Activated T-cell treated with anti-CD3 and anti-CD28 coated beads for 24 hours (primary cell): Measurements from ENCODE around the gene DCAF6.

Experiments
- DNase-seq: peaks from one replicate; pipeline ENCODE4 v3.0.0-alpha.2; 2020; ENCODE audit warnings: low read depth

The DCAF6 gene

DNA sequence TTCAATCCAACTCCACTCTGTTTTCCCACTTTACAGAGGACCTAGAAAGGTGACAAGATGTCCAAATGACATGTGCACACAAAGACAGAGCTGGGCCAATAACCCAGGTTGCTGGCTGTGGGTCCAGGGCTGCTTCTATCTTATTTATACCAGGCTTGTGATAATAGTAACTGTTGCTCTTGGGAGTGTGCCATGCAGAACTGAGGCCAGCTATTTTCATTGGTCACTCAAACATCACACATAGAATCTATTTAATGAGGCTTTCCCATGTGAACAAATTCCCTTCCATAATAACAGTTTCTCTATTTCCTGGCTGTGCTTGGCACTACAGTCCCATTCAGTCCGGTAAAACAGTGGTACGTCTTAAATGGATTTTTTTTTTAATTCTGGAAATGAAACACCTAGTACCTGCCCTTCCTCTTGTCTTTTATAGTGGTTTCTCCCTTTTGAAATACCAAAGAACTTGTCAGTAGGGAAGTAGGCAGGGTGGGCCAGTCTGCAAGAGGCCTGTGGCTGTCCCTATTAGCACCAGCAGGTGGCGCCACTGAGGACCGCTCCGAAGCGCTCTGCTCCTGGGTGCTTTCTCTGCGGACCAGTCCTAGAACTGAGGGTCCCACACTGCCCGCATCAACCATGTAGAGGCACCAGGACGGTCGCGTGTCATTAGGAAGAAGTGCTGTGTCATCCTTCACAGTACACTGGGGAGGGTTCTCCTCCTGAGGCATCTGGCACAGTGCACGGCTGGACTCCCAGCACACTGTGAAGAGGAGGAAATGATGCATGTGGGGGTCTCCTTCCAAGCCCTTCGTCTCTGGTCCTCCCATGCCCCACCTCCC is 148.1 kb downstream of the DCAF6 start:
- DNase-seq = peak; percentile 45

DNA sequence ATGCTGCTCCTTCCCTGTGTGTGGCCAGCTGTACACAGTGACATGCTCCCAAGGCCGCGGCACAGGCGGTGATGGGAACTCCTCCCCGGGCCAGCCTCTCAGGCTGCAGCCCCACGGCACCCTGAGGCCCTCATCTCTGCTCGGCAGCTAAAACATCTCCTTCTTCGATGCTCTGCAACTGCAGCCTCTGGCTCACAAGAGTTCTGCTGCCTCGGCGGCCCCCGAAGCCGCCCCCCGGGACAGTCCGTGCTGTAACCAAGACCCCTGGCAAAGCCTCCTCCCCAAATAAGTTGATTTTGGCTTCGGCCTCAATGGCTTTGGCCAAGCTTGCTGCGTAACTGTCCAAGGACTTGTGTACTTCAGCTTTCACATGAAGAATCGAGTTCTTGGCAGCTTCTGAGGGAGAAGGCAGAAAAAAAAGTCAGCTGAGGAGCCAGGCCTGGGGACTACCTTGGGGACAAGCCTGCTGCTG is 149.0 kb downstream of the DCAF6 start:
- no peak for DNase-seq

DNA sequence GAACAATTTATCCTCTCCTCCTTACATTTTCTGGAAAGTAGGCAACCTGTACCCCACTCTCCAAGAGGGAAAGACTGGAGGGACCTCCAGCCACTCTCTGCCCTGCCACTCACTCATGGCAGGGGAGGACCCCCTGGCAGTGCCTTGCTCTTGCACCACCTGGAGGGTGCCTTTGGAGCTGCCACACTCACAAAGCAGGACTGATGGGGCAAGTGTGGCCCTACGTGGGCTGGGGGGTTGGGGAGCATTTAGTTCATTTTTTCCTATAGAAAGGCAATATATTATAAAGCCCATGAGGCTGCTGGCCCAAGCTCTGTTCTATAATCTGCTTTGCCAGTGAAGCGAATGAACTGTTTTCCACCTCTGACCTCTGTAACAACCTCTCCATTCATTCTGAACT is 150.0 kb downstream of the DCAF6 start:
- no peak for DNase-seq

DNA sequence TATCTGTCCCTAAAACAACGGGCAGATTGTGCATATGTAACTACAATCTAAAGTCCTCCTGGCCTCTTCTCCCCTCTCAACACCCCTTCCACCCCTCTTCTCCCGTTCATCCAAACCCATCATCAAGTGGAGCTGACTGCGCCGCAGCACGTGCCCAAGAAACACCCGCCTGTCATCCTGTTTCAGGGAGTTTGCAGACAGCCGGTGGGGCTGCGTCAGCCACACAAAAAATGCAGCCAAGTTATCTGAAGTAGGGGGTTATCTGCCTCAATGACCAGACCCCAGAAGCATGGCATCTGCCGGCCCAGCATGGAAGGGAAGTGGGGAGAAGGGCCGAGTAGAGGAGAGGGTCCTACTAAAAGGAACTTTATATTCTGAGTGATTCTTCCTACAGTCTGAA is 151.2 kb downstream of the DCAF6 start:
- no peak for DNase-seq

DNA sequence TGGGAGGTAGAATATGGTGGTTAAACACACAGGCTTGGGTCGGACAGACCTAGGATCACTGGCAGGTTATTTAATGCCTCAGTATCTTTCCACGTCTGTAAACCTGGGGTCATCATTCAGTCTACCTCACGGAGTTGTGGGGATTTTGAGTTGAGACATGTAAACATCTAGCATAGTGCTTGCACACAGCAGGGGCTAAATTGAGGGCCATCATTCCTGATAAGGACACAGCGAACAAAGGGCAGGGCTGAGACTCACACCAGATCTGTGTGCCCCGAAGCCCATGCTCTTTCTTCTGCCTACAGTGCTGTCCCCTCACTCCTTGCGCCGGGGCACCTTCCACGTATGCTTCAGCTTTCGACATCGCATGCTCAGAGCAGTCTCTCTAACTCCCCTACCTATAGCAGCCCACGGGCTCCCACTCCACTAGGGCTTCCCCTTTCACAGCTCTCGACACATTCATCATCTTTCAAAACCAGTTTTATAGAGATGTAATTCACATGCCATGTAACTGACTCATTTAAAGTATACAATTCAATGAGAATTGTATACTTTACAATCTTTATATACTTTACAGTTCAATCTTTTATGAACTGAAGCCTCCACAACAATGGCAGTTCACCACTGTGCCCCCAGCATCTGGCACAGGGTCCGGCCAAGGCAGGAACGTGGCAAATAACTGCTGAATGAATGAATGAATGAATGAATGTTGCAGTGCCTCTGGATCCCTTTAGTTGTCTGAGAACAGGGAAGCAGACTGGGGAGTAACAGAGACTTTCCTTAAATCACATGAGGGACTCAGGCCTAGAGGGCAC is 152.2 kb downstream of the DCAF6 start:
- DNase-seq = no peak

DNA sequence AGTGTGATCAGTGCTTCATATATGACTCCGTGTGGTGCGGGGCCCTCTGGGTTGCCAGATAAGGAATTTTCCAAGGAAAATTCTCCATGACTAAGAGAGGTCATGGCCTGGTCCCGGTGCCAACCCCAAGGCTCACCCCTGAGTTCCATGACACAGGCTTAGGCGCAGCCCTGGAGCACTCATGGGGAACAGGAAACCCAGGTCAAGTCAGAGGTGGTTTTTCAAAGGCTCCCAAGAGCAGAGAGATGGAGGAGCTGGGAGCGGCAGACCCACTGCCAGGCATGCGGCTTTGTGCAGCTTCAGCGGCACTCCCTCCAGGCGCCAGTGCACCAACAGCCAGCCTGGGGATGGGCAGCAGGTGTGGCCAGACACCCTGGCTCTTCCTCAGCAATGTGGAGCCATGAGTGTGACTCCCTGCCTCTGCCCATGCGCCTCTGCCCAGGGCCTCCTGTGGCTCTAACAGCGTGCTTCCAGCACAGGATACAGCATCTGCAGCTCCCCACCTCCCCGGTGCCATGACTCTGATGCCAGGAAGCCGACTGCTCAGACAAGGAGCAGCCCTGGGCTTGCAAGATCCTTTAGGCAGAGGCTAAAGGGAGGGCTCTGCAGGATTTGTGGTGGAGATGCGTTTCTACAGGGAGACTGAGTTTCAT is 153.0 kb downstream of the DCAF6 start:
- no peak for DNase-seq

DNA sequence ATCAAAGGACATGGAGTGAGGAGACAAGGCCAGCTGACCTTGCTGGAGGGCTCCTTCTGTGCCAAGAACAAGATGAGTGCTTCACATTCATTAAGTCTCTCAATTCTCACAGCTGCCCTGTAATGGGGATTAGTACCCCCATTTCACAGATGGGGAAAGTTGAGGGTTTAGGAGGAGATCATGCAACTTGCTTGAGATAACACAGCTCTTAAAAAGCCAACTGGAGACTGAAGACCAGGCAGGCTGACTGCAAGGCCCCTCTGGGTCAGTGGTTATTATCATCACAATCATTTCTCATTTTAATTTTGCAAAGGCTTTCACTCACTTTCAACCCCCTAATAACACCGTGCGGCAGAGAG is 153.5 kb downstream of the DCAF6 start:
- no peak for DNase-seq

DNA sequence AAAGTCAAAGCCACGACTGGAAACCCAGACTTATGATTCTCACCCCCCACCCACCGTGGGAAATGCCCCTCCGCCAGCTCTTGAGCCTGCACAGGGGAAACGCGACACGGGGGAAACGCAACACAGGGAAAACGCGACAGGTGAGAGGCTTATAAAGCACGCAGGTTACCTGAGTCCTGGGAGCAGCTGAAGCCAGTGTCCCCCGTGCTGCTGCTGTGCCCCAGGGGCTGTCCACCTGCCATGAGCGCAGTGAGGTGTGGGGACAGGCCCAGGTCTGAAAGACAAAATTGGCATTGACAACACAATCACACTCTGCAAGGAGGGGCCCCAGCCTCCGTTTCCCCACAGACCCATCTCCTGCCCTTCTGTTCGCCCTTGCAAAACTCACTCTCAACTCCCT is 153.9 kb downstream of the DCAF6 start:
- no peak for DNase-seq

DNA sequence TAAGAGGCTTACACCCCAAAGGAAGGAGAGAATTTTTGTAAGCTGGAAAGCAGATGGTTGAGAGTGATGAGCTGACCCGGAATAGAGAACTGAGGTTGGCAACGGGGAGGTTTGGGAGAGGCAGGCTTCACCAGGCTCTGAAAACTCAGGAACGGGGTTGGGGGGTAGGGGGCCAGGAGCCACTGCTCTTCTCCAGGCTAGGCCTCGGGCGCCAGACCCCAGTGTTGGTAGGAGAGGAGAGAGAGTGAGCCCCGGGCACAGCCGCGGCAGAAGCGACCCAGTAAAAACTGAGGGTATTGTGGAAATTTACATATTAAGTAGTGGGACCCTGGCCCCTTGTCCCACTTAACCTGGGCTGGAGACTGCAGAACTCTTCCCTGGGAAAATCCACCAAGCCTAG is 154.6 kb downstream of the DCAF6 start:
- DNase-seq = no peak

DNA sequence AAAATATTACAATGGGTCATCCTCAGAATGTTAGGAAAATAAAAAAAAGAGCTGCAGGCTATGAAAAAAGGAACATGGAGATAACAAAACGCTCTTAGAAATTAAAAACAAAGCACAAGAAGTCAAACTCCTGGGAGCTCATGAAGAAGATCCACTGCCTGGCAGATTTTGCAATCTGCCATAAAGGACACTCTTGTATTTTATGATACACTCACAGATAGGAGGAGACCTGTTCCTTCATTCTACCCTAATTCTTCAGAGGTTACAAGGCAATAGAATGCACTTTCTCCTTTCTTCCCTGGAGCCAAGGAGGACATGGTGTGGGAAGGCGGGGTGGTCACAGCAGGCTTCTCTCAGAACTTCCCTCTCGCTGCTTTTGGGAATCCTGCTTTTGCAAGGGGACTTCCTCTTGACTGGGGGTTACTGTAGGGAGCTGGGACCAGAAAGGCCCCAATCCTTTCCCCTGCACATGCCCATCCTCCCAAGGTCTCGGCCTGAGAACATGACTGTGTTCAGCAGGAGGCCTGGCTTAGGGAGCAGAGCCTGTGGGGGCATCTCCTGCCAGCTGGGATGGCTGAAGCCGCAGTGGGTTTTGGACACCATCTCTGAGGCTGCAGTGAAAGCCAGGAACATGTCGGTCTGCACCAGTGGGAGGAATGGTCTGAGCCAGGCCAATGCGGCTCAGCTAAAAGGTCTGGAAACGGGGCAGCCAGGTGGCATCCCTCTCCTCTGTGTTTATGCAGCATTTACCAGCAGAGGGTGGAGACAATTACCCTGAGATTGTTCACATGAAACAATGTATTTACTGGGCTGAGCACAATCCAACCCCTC is 155.5 kb downstream of the DCAF6 start:
- no peak for DNase-seq

DNA sequence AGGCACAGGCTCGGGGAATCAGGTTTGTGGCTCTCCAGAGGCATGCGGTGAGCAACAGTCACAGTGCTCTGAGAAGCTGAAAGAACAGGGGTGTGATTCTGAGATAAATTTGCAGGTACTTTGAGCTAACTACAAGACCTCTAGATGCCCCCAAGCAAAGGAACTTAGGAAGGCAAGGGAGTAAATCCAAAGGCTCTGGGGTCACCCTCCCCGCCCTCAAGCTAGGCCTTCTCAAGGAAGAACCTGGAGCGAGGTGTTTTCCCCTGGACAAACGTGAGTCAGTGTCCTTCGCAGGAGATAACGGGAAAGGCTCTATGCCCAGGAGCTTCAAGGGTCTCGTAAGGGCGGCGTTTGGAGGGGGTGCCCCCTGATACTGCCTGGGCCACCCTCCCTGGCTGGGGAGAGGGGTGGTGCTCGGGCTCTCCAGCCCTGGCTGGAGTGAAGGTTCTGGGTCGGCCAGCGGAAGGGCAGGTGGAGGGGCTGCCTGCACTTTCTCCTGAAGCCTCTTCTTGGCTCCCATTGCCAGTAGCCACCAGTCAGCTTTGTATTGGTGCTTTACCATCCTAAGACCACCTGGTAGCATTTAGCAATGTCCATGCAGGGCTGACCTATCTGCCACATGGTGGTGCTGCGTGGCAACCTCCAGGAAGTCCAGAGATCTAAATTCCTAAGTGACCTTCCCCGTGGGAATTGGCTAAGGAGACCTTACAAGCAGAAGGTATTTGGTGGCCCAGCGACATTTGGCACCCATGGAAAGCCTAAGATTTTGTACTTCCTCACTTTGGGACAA is 156.3 kb downstream of the DCAF6 start:
- DNase-seq = no peak

DNA sequence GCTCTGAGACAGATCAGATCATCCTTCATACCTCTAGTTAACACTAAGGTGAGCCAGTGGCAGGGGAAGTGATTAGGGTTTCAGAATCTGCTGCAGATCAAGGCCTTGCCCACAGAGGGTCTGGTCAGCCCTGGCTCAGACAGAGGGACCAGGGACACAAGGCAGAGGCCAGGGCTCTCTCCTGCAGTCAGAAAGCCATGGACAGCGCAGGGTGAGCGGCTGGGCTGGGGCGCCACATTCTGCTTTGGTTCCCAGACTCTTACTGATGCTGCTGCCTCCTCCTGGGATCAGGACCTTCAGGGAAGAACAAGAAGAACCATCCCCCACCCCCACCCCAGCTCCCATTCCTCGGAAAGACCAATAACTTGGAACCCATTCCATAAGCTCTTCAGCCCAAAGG is 157.1 kb downstream of the DCAF6 start:
- no peak for DNase-seq

DNA sequence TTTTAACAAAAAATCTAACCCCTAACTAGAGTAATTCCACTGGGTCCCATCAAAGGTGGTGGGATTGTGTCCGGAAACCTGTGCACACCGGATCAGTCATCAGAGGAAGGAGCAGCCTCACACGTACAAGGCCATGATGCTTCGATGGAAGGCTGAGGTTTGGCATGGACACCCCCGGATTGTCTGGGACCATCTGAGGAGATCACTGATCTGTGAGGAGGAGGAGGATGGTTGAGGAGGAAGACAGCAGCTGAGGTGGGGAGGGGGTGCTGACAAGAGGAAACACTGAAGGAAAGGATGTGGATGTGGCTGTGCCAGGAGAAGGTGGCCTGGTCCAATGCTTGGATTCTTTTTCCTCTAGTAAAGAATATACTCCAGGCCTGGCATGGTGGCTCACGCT is 159.0 kb downstream of the DCAF6 start:
- DNase-seq = no peak

DNA sequence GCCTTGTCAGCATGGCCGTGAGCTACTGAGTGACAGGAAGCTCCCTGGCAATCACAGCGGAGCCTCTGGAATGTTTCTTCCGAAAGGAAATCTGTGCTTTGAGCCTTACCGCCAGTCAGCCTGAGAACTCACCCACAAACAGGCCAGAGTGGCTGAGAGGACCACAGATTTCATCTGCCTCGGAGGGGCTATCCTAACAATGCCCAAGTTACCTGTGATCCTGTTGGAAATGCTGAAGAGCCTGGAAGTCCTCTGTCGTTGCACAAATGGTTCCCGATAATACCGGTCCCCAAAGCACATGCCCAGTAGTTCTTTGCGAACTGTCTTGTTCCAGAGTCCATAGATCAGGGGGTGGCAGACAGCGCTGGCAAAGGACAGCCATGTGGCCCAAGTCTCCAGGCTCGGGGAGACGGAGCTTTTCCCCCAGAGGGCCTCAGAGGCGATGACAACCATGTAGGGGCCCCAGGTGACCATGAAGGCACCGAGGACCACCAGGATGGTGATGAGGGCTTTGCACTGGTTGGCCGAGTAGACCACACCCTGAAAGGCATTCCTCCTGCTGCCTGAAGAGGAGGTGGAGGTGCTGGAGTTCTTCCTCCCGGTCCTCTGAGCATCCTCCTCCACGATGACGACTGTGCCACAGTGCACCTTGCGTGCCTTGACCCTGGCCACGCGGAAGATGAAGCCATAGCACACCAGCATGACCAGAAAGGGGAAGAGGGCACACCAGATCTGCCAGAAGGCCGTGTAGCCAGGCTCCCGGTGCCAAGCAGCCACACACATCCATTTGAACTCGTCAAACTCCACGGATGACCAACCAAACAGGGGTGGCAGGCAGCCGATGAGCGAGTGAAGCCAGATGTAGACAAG is 160.0 kb downstream of the DCAF6 start:
- DNase-seq = no peak

DNA sequence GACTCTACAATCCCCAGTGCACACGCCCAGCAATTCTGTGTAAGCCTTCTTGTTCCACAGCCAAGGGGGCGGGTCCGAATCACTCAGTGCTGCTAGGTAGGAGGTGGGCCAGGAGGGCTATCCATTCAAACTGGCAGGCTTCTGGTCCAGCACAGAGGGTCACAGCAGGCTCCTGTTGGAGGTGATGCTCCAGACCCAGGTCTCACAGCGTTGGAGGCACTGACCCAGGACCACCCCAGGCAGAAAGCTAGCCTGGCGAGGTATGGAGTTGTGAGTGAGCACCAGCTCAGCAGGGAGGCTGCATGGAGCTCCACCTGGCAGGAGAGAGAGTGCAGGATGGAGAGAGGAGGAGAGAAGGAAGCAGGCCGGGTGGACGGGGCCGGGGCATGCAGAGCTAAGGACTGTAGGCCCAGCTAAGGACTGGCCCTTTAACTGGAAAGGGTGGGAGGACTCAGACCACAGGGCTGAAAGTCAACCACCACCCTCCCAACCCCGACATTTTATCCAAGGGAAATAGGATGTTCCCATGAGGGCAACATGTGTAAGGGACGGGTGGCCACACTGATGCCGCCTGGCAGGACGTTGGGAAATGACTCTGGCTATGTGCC is 161.5 kb downstream of the DCAF6 start:
- DNase-seq = no peak

DNA sequence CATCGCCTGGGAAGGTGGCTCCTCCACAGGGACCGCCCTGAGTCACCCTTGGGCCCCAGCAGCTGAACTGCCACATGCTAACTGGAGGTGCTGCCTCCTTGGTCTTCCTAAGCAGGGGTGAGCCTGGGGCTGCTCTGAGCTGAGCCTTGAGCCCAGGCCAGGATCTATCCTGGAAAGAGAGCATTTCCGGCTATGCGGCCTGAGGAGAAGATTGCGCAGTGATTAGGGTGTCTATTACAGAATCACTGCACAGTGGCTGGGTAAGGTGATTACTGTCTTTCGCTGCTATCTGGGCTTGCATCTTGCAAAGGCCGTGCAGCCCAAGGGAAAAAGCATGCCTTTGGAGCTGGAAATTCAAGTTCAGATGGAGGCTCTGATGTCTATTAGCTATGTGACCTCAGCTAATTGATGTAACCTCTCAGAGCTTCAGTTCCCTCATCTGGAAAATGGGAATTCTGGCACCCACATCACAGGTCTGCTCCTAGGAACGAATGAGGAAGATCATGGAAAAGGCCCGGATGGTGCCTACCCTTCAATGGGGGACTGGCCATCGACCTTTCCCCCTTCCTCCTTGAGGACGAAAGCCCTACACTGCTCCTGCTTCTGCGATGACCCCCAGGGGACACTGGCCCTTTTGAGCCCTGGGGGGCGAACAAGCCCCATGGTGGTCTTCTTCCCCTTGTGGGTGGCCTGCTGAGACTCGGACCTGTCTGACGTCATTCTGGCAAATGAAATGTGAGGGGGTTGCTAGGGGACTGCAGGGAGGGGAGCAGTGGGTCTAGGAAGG is 162.2 kb downstream of the DCAF6 start:
- no peak for DNase-seq

DNA sequence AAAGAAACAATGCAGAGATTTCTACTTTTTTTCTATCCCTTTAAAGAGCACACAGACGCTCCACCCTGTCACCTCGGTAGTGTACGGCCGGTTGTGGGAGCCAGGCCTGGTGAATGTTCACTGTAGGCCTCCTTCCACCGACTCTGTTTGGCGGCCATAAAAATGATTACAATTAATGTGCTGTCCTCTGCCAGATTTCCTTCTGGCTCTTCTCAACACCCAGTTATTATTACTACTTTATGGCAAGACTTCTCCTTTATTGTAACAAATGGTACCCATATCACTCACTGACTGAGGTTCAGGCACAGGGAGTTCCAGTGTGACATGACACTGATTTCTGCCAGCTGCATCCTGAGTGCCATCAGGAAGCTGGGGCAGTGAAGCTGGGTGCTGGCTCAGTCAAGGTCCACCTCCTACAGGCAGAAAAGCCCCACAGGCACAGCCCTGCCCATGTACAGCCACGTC is 162.9 kb downstream of the DCAF6 start:
- no peak for DNase-seq

DNA sequence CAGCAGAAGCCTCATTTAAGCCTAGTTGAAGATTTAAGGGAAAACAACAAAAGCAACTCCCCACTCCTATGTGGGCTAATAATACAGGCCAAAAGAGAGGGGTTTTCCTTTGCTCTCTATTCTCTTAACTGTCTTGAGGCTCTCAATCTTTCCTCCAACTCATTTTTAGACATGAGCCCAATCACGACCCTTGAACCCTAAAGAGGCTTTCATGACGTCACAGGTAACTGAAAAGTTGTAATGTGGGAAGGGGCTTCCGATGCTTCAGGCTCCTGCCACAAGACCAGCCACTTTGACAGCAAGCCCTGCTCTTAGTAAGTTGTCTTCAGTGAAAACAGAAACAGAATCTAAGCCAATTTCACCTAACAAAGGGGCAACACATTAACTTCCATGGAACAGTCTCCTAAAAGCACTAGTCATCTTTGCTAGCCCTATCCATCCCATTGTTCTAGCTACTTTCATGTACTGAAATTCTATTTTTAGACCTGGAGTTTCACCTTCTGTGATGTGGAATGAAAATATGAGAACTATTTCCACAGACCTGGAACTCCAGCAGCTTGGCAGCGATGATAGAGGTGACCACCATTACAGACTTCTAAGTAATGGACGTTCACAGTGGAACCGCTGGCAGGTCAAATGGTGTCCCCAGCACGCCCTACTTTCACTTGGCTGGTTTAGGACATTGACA is 164.0 kb downstream of the DCAF6 start:
- no peak for DNase-seq
